Cortex of kidney (tissue), 1 donor: Measurements from ENCODE around the gene CDKL1.
"Not testable (repeated sequence)": the region's sequence is repeated elsewhere in the genome, so short reads cannot be mapped to it uniquely, and the experiment has no call there.

Experiments
- DNase-seq: peaks from one replicate; lab custom pipeline; 2025; lab: John Stamatoyannopoulos, UW

The CDKL1 gene

GRCh38 chr14:50387548-50387947 lies 9.1 kb downstream of the CDKL1 start:
- DNase-seq, result no peak

DNA sequence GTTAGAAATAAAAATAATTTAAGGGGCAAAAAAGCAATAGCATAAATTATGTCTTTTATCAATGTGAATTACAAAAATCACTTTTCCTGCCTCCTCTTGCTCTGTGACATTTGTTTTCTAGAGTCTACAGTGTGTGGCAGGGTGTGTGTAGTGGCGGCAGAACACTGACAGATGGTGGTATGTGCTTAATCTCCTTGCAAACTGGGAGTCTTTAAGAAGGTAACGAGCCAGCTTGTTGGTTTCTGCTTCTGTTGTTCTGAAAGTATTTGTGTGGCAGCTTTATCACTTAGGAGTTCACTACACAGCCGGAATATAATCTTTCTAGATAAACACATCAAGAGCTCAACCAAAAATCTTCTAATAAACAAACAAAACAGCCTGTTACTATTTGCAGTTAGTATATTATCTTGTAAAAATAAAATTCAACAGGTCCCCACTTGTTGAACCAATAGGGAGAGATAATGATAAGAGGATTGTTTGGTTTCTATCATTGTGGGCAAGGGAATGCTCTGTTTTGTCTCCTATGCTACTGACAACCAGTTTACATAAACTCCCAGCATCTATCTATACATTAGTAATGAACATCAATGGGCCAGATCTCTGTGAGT lies 13.0 kb downstream of the CDKL1 start:
- no peak for DNase-seq

DNA sequence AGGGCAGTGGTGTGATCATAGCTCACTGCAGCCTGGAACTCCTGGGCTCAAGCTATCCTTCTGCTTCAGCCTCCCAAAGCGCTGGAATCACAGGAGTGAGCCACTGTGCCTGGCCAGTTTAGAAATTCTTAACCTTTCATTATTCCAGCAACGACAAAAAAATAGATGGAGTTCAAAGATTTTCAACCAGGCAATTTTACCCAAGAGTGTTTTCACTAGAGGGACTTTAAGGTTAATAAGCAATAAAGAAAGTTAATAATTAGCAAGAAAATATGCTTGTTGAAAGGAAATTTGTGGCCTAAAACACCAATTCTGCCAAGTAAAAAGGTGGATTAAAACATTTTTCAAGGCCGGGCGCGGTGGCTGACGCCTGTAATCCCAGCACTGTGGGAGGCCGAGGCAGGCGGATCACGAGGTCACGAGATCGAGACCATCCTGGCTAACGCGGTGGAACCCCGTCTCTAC lies 14.8 kb downstream of the CDKL1 start:
- no peak for DNase-seq

DNA sequence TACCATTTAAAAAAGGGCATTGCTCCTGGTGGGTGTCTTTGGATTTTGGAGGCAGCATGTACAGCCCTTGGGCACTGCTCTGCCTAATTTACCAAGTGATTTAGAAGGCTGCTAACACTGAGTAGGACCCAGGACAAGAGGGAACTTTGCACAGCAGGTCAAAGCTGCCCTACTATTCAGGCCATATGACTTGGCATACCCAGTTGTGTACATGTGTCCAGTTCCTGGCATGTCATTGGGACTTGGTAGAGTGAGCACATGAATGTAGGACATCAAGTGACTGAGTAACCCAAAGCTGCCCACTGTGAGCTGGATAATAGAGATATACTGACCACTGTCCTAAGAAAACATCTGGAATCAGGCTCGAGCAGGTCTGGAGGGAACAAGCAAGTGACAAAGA lies 15.7 kb downstream of the CDKL1 start:
- DNase-seq, result no peak

- no peak for DNase-seq
Measured at GRCh38 chr14:50380455-50380854, 16.2 kb downstream of the CDKL1 start.

- DNase-seq, result no peak
Measured at GRCh38 chr14:50379563-50379962, 17.1 kb downstream of the CDKL1 start.

DNA sequence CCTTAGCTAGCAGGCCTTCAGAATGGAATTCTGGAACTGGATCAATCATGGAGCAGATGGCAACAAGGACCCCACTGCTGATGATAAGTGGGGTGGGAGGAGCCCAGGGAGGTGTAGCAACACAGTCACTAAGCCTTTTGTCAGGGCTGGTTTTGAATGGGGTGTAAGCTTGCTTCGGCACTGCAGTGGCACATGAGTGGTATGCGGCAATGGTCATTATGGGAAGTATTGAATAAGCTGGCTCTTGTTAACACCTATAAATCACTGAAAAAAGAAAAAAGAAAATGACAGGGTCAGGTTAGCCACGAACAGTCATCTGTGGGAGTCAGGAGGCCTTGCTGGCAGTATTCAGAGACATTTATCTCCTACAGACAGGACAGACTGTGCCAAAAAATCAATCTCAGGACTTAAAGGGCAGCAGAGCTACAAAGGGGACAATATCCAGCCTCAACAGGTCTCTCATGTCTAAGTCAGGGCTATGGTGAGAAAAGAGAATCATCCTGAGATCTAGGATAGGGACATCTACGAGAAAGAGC lies 19.1 kb downstream of the CDKL1 start:
- DNase-seq, result no peak

GRCh38 chr14:50375760-50376159 lies 20.9 kb downstream of the CDKL1 start:
- no peak for DNase-seq

DNA sequence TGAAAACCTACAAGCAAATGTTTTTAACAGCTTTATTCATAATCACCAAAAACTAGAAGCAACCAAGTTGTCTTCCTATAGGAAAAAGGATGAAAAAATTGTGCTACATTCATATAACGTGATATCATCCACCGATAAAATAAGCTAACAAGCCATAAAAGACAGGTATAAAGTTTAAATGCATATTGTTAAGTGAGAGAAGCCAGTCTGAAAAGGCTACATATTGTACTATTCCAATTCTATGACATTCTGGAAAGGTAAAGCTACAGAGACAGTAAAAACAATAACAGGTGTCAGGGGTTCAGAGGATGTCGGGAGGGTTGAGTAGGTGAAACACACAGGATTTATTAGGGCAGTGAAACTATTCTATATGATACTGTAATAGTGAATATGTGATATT lies 22.7 kb downstream of the CDKL1 start:
- DNase-seq, result no peak

GRCh38 chr14:50371546-50371945 lies 25.1 kb downstream of the CDKL1 start:
- no peak for DNase-seq

GRCh38 chr14:50366589-50366988 lies 30.1 kb downstream of the CDKL1 start:
- no peak for DNase-seq

DNA sequence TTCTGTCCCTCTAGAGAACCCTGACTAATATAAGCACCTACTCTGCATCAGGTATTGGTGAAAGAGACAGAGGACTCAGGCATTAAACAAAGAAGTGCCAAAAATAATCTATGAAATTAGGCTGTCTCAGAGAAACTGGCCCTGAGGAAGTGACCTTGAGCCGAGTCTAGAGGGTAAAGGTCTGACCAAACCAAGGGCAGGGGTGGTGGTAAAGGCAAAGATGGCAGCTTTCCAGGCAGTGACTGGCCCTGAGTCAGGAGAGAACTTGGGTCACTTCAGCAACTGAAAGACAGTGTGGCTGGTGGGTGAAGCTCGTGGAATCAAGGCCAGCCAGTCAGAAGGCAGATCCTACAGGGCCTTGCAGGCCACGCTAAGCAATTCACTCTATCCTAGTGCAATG lies 30.6 kb downstream of the CDKL1 start:
- no peak for DNase-seq

GRCh38 chr14:50365572-50365971 lies 31.1 kb downstream of the CDKL1 start:
- not testable (repeated sequence) for DNase-seq

- DNase-seq, result no peak
Measured at GRCh38 chr14:50364792-50365191, 31.9 kb downstream of the CDKL1 start.

DNA sequence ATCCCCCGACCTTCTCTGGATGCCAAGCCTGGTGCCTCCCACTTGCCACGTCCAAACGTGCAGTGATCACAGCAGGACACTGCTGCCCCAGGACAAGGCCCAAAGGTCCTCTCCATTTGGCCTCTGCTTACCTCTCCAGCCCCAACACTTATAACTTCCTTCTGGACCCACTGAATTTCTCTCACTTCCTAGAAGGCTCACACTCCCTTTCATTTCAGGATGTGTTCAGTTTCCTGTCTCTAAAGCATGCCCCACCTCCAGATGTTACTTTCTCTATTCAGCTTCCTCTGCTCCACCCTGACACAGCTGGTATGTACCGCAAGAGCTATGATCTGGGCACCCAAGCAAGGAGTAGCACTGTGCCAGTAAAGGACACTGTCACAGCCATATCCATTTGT lies 33.0 kb downstream of the CDKL1 start:
- DNase-seq, result no peak

DNA sequence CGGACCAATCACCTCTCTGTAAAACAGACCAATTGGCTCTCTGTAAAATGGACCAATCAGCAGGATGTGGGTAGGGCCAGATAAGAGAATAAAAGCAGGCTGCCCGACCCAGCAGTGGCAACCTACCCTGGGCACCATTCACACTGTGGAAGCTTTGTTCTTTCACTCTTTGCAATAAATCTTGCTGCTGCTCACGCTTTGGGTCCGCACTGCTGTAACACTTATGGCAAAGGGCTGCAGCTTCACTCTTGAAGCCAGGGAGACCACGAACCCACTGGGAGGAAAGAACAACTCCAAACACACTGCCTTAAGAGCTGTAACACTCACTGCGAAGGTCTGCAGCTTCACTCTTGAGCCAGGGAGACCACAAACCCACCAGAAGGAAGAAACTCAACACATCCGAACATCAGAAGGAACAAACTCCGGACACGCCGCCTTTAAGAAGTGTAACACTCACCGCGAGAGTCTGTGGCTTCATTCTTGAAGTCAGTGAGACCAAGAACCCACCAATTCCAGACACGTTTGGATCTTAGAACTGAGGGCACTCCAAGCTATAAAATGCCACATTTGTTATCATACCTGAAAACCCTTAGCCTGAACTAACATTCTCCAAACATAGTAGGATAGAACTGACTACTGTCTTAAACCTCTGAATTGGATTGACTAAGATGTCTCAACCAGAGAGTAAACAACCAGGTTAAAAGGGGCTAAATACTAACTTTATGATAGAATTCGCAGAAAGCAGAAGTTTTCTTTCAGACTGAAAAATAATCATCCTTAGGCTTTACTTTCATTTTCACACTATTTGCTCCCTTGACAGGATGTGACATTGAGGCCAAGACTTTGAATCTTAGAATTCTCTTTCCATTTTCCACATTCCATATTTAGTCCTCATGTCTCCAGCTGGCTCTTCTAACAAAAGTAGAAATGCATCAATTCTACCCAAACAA lies 33.6 kb downstream of the CDKL1 start:
- no peak for DNase-seq

DNA sequence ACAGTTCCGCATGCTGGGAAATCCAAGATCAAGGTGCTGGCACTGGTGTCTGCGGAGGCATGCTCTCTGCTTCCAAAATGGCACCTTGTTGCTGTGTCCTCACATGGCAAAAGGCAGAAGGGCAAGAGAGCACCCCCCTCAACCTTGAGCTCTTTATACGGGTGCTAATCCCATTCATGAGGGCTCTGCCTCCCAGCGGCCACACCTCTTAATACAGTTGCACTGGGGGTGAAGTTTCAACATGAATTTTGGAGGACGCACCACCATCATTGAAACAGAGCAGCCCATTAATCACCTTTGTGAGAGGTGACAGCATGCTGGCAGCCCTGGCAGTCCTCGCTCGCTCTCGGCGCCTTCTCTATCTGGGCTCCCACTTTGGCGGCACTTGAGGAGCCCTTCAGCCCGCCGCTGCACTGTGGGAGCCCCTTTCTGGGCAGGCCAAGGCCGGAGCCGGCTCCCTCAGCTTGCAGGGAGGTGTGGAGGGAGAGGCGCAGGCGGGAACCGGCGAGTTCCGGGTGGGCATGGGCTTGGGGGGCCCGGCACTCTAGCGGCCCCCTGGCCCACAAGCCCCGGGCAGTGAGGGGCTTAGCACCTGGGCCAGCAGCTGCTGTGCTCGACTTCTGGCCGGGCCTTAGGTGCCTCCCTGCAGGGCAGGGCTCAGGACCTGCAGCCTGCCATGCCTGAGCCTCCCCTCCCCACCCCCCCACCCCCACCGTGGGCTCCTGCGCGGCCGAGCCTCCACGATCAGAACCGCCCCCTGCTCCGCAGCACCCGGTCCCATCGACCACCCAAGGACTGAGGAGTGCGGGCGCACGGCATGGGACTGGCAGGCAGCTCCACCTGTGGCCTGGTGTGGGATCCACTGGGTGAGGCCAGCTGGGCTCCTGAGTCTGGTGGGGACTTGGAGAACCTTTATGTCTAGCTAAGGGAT lies 34.9 kb downstream of the CDKL1 start:
- DNase-seq, result not testable (repeated sequence)

DNA sequence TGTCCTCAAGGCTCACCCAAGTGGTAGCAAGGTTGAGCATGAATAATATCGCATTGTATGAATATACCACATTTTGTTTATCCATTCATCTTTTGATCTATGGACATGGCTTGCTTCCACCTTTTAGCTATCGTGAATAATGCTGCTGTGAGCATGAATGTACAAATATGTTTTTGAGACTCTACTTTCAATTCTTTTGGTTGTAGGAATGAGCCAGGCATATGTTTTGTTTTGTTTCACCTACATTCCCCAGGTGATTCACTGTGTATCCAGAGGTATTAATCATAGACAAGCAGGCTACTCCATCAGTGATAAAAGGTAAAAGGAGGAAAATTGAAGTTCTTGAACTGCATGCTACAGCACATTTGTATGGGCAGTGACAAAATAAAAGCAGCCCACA lies 35.8 kb downstream of the CDKL1 start:
- DNase-seq, result no peak

DNA sequence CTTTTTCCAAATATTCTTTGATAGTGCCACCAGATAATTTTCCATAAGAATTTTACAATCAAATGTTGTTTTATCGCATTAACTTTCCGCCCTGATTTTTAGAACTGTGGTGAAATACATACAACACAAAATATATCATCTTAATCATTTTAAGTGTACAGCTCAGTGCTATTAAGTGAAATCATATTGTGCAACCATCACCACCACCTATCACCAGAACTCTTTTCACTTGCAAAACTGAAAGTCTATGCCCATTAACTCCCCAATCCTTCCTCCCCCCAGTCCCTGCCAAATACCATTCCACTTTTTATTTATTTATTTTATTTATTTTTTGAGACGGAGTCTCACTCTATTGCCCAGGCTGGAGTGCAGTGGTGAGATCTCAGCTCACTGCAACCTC lies 36.6 kb downstream of the CDKL1 start:
- DNase-seq, result no peak

GRCh38 chr14:50359631-50360030 lies 37.0 kb downstream of the CDKL1 start:
- no peak for DNase-seq

DNA sequence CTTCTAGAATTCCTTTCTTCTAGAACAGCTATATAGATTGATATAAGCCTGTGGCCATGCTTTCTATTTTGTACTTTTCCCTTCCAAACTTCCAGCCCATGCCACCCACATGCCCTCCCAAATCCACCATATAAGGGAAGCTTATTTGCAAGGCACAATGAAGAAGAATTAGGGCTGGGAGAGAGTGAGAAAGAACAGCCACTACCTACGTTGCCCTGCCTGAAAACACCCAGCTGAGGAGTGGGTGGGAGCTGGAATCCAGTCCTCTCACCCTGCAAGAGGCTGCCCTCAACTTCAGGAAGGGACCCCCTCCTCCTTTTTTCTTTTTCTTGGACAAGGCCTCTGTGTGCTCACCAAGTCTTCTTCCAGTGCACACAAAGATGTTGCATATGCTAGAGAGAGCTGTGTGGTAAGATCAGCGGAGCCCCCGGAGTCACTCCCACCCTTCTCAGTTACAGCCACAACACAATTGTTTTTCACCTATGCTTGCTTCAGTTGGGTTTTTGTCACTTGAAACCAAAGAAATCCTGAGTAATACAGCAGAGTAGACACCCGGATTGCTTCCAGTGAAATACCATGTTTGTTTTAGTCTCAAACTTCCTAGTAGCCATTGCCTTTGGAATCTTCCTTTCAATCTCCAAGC lies 38.8 kb downstream of the CDKL1 start:
- no peak for DNase-seq

DNA sequence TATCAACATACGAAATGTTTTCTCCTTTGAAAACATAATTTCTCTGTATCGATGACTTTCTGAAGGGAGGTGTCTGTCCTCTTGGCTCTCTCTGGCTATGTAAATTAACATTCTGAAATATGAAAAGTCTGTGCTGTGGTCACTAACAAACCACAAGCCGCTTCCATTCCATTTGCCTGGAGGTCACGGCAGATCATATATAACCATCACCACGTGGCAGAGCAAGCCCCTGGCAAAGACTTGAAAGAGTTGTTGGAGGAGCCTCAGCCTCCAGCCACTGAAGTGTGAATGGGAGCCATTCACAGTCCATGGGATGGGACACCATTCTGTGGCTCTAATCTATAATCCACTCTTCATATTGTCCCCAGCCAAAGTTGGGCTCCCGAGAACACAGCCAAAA lies 39.6 kb downstream of the CDKL1 start:
- no peak for DNase-seq
